Measurements from ENCODE around the gene CIITA.
"Not testable (repeated sequence)": the region's sequence is repeated elsewhere in the genome, so short reads cannot be mapped to it uniquely, and the experiment has no call there.

CIITA gene

GRCh38 chr16:10940501-10941079, 63.6 kb downstream of the CIITA start:
- TF ChIP-seq, protein P1, sequence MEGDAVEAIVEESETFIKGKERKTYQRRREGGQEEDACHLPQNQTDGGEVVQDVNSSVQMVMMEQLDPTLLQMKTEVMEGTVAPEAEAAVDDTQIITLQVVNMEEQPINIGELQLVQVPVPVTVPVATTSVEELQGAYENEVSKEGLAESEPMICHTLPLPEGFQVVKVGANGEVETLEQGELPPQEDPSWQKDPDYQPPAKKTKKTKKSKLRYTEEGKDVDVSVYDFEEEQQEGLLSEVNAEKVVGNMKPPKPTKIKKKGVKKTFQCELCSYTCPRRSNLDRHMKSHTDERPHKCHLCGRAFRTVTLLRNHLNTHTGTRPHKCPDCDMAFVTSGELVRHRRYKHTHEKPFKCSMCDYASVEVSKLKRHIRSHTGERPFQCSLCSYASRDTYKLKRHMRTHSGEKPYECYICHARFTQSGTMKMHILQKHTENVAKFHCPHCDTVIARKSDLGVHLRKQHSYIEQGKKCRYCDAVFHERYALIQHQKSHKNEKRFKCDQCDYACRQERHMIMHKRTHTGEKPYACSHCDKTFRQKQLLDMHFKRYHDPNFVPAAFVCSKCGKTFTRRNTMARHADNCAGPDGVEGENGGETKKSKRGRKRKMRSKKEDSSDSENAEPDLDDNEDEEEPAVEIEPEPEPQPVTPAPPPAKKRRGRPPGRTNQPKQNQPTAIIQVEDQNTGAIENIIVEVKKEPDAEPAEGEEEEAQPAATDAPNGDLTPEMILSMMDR (IDR thresholded peaks at IDR 0.05; ENCODE audit: extremely low read depth, missing control alignments) = no peak
- DNase-seq (ENCODE audit: low spot score) = no peak

GRCh38 chr16:10941127-10941933, 64.3 kb downstream of the CIITA start:
- TF ChIP-seq, protein P1 (IDR thresholded peaks at IDR 0.05; ENCODE audit: extremely low read depth, missing control alignments) = no peak
- no peak for DNase-seq (ENCODE audit: low spot score)

GRCh38 chr16:10941935-10942351, 64.9 kb downstream of the CIITA start:
- not testable (repeated sequence) for DNase-seq (ENCODE audit: low spot score)

DNA sequence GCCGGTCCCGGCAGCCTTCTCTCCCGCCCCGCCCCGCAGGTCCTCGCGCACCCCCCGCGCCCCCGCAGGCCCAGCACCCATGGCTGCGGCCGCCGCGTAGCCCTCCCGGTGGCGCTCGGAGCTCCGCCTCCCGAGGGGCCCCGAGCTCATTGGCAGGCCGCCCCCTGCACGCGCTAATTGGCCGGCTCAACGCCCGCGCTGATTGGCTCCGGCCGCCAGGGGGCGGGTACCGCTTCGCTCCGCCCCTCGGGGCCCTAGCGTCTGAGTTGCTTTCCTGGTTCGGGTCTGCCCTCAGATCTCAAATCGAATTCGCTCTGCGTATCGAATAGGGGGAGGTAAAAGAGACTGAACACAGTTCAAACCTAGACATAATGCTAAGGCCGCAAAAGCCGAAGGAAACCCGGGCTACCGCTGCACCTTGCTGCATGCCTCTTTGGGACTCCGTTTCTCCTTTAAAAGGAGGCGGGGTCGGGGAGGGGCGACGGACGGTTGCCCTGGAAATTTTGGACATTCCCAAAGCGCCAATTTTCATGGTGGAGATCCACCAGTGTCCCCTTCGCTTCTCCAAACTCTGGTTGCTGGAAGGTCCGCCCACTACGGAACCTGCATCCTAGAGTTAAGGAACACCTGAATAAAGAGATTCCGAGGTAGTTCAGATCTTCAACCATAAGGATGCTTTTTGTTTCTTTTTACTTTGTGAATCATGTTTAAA, 65.5 kb downstream of the CIITA start, which contains the start of gene DEXI:
TSS of gene DEXI (minus strand) at position 117 of the 712 bp plus-strand sequence. CDS start 463 bp downstream, outside the sequence.
- DNase-seq (ENCODE audit: low spot score) = peak; percentile 99
- TF ChIP-seq, protein P1 (IDR thresholded peaks at IDR 0.05; ENCODE audit: extremely low read depth, missing control alignments) = no peak

- TF ChIP-seq, protein P1 (IDR thresholded peaks at IDR 0.05; ENCODE audit: extremely low read depth, missing control alignments) = no peak
- no peak for DNase-seq (ENCODE audit: low spot score)
Observed at GRCh38 chr16:10943064-10943353, 66.0 kb downstream of the CIITA start.

GRCh38 chr16:10944249-10945064, 67.5 kb downstream of the CIITA start, which contains the start of gene CLEC16A:
TSS of gene CLEC16A (plus strand) at chr16:10944564. CDS start at chr16:10944718, 154 bp downstream.
- peak; percentile 94 for DNase-seq (ENCODE audit: low spot score)
- TF ChIP-seq, protein P1 (IDR thresholded peaks at IDR 0.05; ENCODE audit: extremely low read depth, missing control alignments) = no peak

GRCh38 chr16:10945065-10945787, 68.2 kb downstream of the CIITA start:
- TF ChIP-seq, protein P1 (IDR thresholded peaks at IDR 0.05; ENCODE audit: extremely low read depth, missing control alignments) = no peak
- DNase-seq (ENCODE audit: low spot score) = no peak
